HCT116 (cell line): ENCODE results near the gene RGL4. TPM values are rescaled to one million over a fixed set of nuclear protein-coding genes. Genes with fewer than 3 reads are reported as not detected.

Experiments used
- ATAC-seq: fragments of 200-7000 bp; cut with Tn5 transposase; 2 replicates; pipeline ENCODE4 v1.9.1; 2020; ENCODE audit warnings: mild to moderate bottlenecking, moderate library complexity
- BruUV-seq: library from RNA; stranded (reverse); fragments of 400-500 nt; replicated peaks from 2 replicates; lab custom pipeline; 2021; lab: Mats Ljungman, UMichigan
- CTCF ChIA-PET: fragments of 300-600 bp; sonication (Branson Sonifier 250); formaldehyde crosslinking; loops from one replicate; lab custom pipeline; 2021; ENCODE audit warnings: antibody characterized with exemption; lab: Charles Lee
- POLR2A ChIA-PET: fragments of 300-600, 350-600 bp; sonication (Branson Sonifier 250); formaldehyde crosslinking; loops from one replicate; lab custom pipeline; 2021; ENCODE audit warnings: antibody characterized with exemption; lab: Charles Lee
- RAD21 ChIA-PET, 2 experiments: fragments of 300-600 bp; sonication (Branson Sonifier 250); formaldehyde crosslinking; loops; one replicate each; lab custom pipeline; 2023; ENCODE audit warnings: low total read pairs in 2 of 2; ENCODE audit not compliant: uncharacterized antibody in 2 of 2, unreplicated experiment in 2 of 2, low non-redundant PET in 1 of 2; lab: Charles Lee
- DNase-seq: peaks from one replicate; pipeline ENCODE4 v3.0.0-alpha.2; 2010; ENCODE audit warnings: low read depth, low spot score
- H2AFZ ChIP-seq: fragments of 200-600 bp; shearing (Covaris generic), sonication (generic); 2 replicates; pipeline ENCODE4 v1.6.1; 2017; ENCODE audit warnings: low read depth, mixed run types, mixed read lengths, antibody characterized with exemption, low read length; ENCODE audit not compliant: poor library complexity, severe bottlenecking
- H3K27ac ChIP-seq: 2 replicates; pipeline ENCODE4 v1.5.1; 2012; ENCODE audit warnings: low read depth, low read length
- H3K27me3 ChIP-seq: fragments of 200-600 bp; sonication (generic); 2 replicates; pipeline ENCODE4 v1.6.1; 2016; ENCODE audit warnings: mixed run types, low read length, mixed read lengths; ENCODE audit not compliant: insufficient read depth
- H3K36me3 ChIP-seq, 2 experiments: fragments of 200-500 bp in 1 of 2; fragments of 200-600 bp in 1 of 2; sonication (Bioruptor generic) in 1 of 2; sonication (generic) in 1 of 2; 2 replicates each; pipeline versions ENCODE4 v1.5.1 to v1.6.1; 2014 to 2016; ENCODE audit warnings: low read length in 2 of 2, inconsistent platforms in 1 of 2, mixed read lengths in 1 of 2, mixed run types in 1 of 2; ENCODE audit not compliant: insufficient read depth in 2 of 2, control insufficient read depth in 1 of 2
- H3K4me1 ChIP-seq, 2 experiments: fragments of 200-600 bp in 1 of 2; sonication (generic) in 1 of 2; 2 replicates each; pipeline versions ENCODE4 v1.5.1 to v1.6.1; 2012 to 2017; ENCODE audit warnings: low read length in 2 of 2, inconsistent platforms in 1 of 2, mild to moderate bottlenecking in 1 of 2, mixed read lengths in 1 of 2, mixed run types in 1 of 2, moderate library complexity in 1 of 2; ENCODE audit not compliant: insufficient read depth in 2 of 2, control insufficient read depth in 1 of 2
- H3K4me2 ChIP-seq: fragments of 200-600 bp; sonication (generic); 2 replicates; pipeline ENCODE4 v1.6.1; 2017; ENCODE audit warnings: mixed run types, low read length, mixed read lengths
- H3K4me3 ChIP-seq, 2 experiments: fragments of 200-600 bp in 1 of 2; sonication (generic) in 1 of 2; replicated peaks in 1 of 2; 2 replicates each; pipeline ENCODE4 v1.5.1; 2011 to 2016; ENCODE audit warnings: low read length in 2 of 2, control low read depth in 1 of 2, low read depth in 1 of 2, mild to moderate bottlenecking in 1 of 2, mixed read lengths in 1 of 2, mixed run types in 1 of 2
- H3K79me2 ChIP-seq: fragments of 200-600 bp; sonication (generic); 2 replicates; pipeline ENCODE4 v1.6.1; 2017; ENCODE audit warnings: mild to moderate bottlenecking, mixed run types, low read length, moderate library complexity, mixed read lengths; ENCODE audit not compliant: insufficient read depth
- H3K9ac ChIP-seq: fragments of 200-600 bp; sonication (generic); 2 replicates; pipeline ENCODE4 v1.6.1; 2016; ENCODE audit warnings: low read length, mixed read lengths
- H3K9me2 ChIP-seq: fragments of 200-600 bp; sonication (generic), shearing (Covaris generic); 2 replicates; pipeline ENCODE4 v1.6.1; 2017; ENCODE audit warnings: mixed run types, mild to moderate bottlenecking, moderate library complexity; ENCODE audit not compliant: insufficient read depth
- H3K9me3 ChIP-seq, 2 experiments: fragments of 200-500 bp in 1 of 2; fragments of 200-600 bp in 1 of 2; sonication (Bioruptor generic) in 1 of 2; sonication (generic) in 1 of 2; 2 replicates each; pipeline ENCODE4 v1.6.1; 2014 to 2017; ENCODE audit warnings: low read length in 2 of 2, mixed read lengths in 2 of 2, inconsistent platforms in 1 of 2, low read depth in 1 of 2, mild to moderate bottlenecking in 1 of 2, mixed run types in 1 of 2, moderate library complexity in 1 of 2; ENCODE audit not compliant: control insufficient read depth in 1 of 2, insufficient read depth in 1 of 2
- H4K20me1 ChIP-seq: fragments of 200-600 bp; sonication (generic), shearing (Covaris generic); 2 replicates; pipeline ENCODE4 v1.6.1; 2017; ENCODE audit warnings: mixed run types, mild to moderate bottlenecking, moderate library complexity; ENCODE audit not compliant: insufficient read depth
- CBX3 ChIP-seq: IDR thresholded peaks from 2 replicates; pipeline ENCODE4 v1.6.1; 2012; ENCODE audit warnings: low read depth
- EGR1 ChIP-seq: IDR thresholded peaks from 2 replicates; pipeline ENCODE4 v1.6.1; 2012; ENCODE audit warnings: low read depth
- EZH2phosphoT487 ChIP-seq: fragments of 200-600 bp; IDR thresholded peaks from 2 replicates; pipeline ENCODE4 v1.6.1; 2018; ENCODE audit warnings: antibody characterized with exemption, borderline replicate concordance
- JUND ChIP-seq: IDR thresholded peaks from 2 replicates; pipeline ENCODE4 v1.6.1; 2012
- POLR2A ChIP-seq: IDR thresholded peaks from 2 replicates; pipeline ENCODE4 v1.7.0; 2011; ENCODE audit warnings: borderline replicate concordance; ENCODE audit not compliant: insufficient read depth, insufficient read length; ENCODE audit errors: extremely low read depth
- SIN3A ChIP-seq: IDR thresholded peaks from 2 replicates; pipeline ENCODE4 v1.6.1; 2012; ENCODE audit warnings: low read depth
- YY1 ChIP-seq: IDR thresholded peaks from 2 replicates; pipeline ENCODE4 v1.6.1; 2011; ENCODE audit warnings: low read length, low read depth, moderate library complexity, mild to moderate bottlenecking; ENCODE audit not compliant: insufficient replicate concordance; ENCODE audit errors: extremely low read depth
- ZFX ChIP-seq: fragments of 450-650 bp; IDR thresholded peaks from 2 replicates; pipeline ENCODE4 v1.6.1; 2017
- intact Hi-C: fragments of 100-400 bp; cut with micrococcal nuclease; formaldehyde crosslinking; loops from 2 replicates; pipeline ENCODE4 v1.10.0; 2022
- total RNA-seq: library from RNA; stranded (reverse); gene quantifications from one replicate; pipeline ENCODE4 v1.2.1, GENCODE V29; 2021; ENCODE audit not compliant: unreplicated experiment
- TF ChIP-seq, protein P1 (sequence below): IDR thresholded peaks from 2 replicates; pipeline ENCODE4 v1.6.1; 2012
- TF ChIP-seq, protein P2 (sequence below): IDR thresholded peaks from 2 replicates; pipeline ENCODE4 v1.6.1; 2011; ENCODE audit warnings: mild to moderate bottlenecking, low read length, moderate library complexity; ENCODE audit not compliant: insufficient replicate concordance; ENCODE audit errors: extremely low read depth

Gene RGL4
- total RNA-seq, 1 experiment from 2014 or later: not detected

DNA sequence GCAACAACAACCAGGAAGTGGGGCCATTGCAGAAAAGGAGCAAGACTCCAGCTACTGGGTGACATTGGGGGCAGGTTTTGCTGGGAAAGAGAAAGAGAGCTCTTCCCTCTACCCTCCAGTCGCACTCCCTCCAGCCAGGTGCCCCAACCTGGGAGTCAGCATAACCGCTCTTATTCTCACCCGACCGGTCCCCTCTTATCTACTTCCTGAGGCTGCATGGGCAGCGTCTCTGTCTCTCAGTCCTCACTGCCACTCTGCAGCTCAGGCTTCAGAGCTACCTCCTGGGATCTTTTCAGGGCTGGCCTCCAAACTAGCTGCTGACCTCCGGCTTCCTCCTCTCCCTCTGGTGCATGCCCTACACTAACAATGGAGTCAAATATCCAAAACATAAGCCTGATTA lies 55.0 kb downstream of the RGL4 start:
- intact Hi-C loops: no loop called here
- no peaks in the 10 kb centered on the region for H3K9me2 ChIP-seq
- no peaks in the 10 kb centered on the region for H4K20me1 ChIP-seq
- no peak overlapping the region for H3K4me2 ChIP-seq
- RAD21 ChIA-PET: no interaction called here
- H3K4me3 ChIP-seq: no peak overlapping the region
- POLR2A ChIA-PET: no interaction called here
- BruUV-seq: no TSS peak
- TF ChIP-seq, protein P1, sequence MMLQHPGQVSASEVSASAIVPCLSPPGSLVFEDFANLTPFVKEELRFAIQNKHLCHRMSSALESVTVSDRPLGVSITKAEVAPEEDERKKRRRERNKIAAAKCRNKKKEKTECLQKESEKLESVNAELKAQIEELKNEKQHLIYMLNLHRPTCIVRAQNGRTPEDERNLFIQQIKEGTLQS: no peak
- TF ChIP-seq EGR1: no peak
- TF ChIP-seq, protein P2, sequence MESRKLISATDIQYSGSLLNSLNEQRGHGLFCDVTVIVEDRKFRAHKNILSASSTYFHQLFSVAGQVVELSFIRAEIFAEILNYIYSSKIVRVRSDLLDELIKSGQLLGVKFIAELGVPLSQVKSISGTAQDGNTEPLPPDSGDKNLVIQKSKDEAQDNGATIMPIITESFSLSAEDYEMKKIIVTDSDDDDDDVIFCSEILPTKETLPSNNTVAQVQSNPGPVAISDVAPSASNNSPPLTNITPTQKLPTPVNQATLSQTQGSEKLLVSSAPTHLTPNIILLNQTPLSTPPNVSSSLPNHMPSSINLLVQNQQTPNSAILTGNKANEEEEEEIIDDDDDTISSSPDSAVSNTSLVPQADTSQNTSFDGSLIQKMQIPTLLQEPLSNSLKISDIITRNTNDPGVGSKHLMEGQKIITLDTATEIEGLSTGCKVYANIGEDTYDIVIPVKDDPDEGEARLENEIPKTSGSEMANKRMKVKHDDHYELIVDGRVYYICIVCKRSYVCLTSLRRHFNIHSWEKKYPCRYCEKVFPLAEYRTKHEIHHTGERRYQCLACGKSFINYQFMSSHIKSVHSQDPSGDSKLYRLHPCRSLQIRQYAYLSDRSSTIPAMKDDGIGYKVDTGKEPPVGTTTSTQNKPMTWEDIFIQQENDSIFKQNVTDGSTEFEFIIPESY: no peak
- no peak for TF ChIP-seq ZFX
- TF ChIP-seq YY1: no peak
- no peak for TF ChIP-seq JUND
- no peak for TF ChIP-seq EZH2phosphoT487
- no peak for TF ChIP-seq SIN3A
- TF ChIP-seq POLR2A: no peak
- no peak for TF ChIP-seq CBX3
- TF ChIP-seq, all 23 proteins: peak for 0
- no peak overlapping the region for H3K27ac ChIP-seq
- no peaks in the 10 kb centered on the region for H3K79me2 ChIP-seq
- H3K4me1 ChIP-seq: peaks cover 5 to 11% of the 10 kb centered on the region in 2 experiments
- no peak overlapping the region for H2AFZ ChIP-seq
- CTCF ChIA-PET: no interaction called here
- H3K27me3 ChIP-seq: no peaks in the 10 kb centered on the region
- H3K36me3 ChIP-seq: peaks cover 0 to 8% of the 10 kb centered on the region in 2 experiments; a peak in 2 of 4 replicates
- no peaks in the 10 kb centered on the region for H3K9me3 ChIP-seq
- ATAC-seq: no peak
- DNase-seq: no peak
- no peak overlapping the region for H3K9ac ChIP-seq

Other genes with a start within 250 kb of the RGL4 start
- gene IGLL1, start 110.7 kb upstream of the RGL4 start, total RNA-seq: not detected
- 0.44 TPM for gene DRICH1, start 58.7 kb upstream of the RGL4 start, total RNA-seq
- 3.2 TPM for gene ZNF70, start 60.1 kb downstream of the RGL4 start, total RNA-seq
- 2.4 TPM for gene VPREB3, start 63.4 kb downstream of the RGL4 start, total RNA-seq
- gene C22orf15, start 72.0 kb downstream of the RGL4 start, total RNA-seq: not detected
- 279 TPM for gene CHCHD10, start 77.0 kb downstream of the RGL4 start, total RNA-seq
- gene MMP11, start 81.8 kb downstream of the RGL4 start, total RNA-seq: 7.4 TPM
- 101 TPM for gene SMARCB1, start 96.0 kb downstream of the RGL4 start, total RNA-seq
- gene DERL3, start 148.0 kb downstream of the RGL4 start, total RNA-seq: not detected
- gene SLC2A11, start 166.9 kb downstream of the RGL4 start, total RNA-seq: 17.2 TPM
- gene MIF, start 203.4 kb downstream of the RGL4 start, total RNA-seq: 1,511 TPM